HG03108 (cell line): ENCODE data around the gene ZIC1.

Experiments
- ATAC-seq: cut with Tn5 transposase; IDR thresholded peaks from one replicate; pipeline ENCODE4 v1.9.1; 2021; ENCODE audit warnings: moderate library complexity; ENCODE audit not compliant: unreplicated experiment

ZIC1 gene

GRCh38 chr3:147420353-147421183 lies 11.4 kb downstream of the ZIC1 start:
- ATAC-seq: no peak

GRCh38 chr3:147421184-147421912 lies 12.2 kb downstream of the ZIC1 start:
- no peak for ATAC-seq

GRCh38 chr3:147422196-147422595 lies 13.0 kb downstream of the ZIC1 start:
- no peak for ATAC-seq

GRCh38 chr3:147422601-147423536 lies 13.7 kb downstream of the ZIC1 start:
- no peak for ATAC-seq

GRCh38 chr3:147423537-147423797 lies 14.3 kb downstream of the ZIC1 start:
- ATAC-seq: no peak

GRCh38 chr3:147423798-147424580 lies 14.8 kb downstream of the ZIC1 start:
- no peak for ATAC-seq

- ATAC-seq: no peak
Measured at GRCh38 chr3:147424581-147425387, 15.6 kb downstream of the ZIC1 start.

GRCh38 chr3:147425388-147425850 lies 16.3 kb downstream of the ZIC1 start:
- no peak for ATAC-seq

- no peak for ATAC-seq
Measured at GRCh38 chr3:147426931-147427330, 17.8 kb downstream of the ZIC1 start.

- no peak for ATAC-seq
Measured at GRCh38 chr3:147427746-147428145, 18.6 kb downstream of the ZIC1 start.

GRCh38 chr3:147428326-147428725 lies 19.2 kb downstream of the ZIC1 start:
- no peak for ATAC-seq

- no peak for ATAC-seq
Measured at GRCh38 chr3:147428754-147429153, 19.6 kb downstream of the ZIC1 start.

GRCh38 chr3:147431751-147432150 lies 22.6 kb downstream of the ZIC1 start:
- no peak for ATAC-seq

GRCh38 chr3:147447224-147447623 lies 38.1 kb downstream of the ZIC1 start:
- ATAC-seq: no peak

- ATAC-seq: no peak
Measured at GRCh38 chr3:147449669-147450068, 40.5 kb downstream of the ZIC1 start.

- no peak for ATAC-seq
Measured at GRCh38 chr3:147458995-147459704, 50.0 kb downstream of the ZIC1 start.

- no peak for ATAC-seq
Measured at GRCh38 chr3:147462856-147463255, 53.7 kb downstream of the ZIC1 start.
